ENCODE results near the gene KIF6. TPM values are rescaled to one million over a fixed set of nuclear protein-coding genes. Genes with fewer than 3 reads are reported as not detected.

Gene KIF6
- total and polyA plus RNA-seq, 2 of the 8 experiments (the other 6 are each of a cell fraction or from before 2014, with no cell fraction given), result 0.53 to 0.65 TPM

DNA sequence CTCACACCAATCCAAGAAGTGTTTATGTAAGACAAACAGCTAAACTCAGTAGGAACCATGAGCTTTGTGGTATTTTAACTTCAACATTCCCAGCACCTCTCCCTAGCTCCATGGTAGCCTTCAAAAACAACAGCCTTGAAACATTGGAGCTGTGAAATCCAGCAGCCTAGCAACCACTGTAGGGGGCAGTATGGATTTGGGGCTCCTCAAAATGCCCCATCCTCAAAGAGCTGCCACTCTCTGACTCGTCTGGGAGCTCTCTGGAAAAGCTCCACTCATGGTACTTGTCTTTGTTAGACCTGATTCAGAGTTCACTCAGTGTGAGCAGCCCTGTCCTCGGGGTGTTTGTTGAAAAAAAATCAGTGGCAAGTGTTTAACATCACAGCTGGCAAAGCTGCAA lies 82.9 kb downstream of the KIF6 start:
- no peak for DNase-seq (ENCODE audit: low read depth in 1 of 2, low spot score in 2 of 2)
- H3K4me1 ChIP-seq (replicated peaks in 1 of 4; ENCODE audit: control insufficient read depth in 3 of 4, insufficient read depth in 4 of 4, low read length in 3 of 4), result no peaks in the 10 kb centered on the region
- H3K4me3 ChIP-seq (ENCODE audit: extremely low read depth in 1 of 4, insufficient read depth in 2 of 4, low read depth in 3 of 4, low read length in 4 of 4), result no peak overlapping the region
- H3K9ac ChIP-seq (replicated peaks in 1 of 4; ENCODE audit: extremely low read depth in 1 of 4, low read depth in 3 of 4, low read length in 3 of 4), result no peak overlapping the region
- no peaks in the 10 kb centered on the region for H4K20me1 ChIP-seq (replicated peaks in 1 of 2; ENCODE audit: control insufficient read depth in 1 of 2, insufficient read depth in 2 of 2, low read length in 2 of 2)
- no peak overlapping the region for H2BK5ac ChIP-seq (ENCODE audit: low read depth, low read length)
- 0 out of 2 replicates have a peak overlapping the region, but pooled peaks have one; percentile 21 for H2BK20ac ChIP-seq (ENCODE audit: low read length)
- H2BK12ac ChIP-seq (ENCODE audit: low read depth, low read length), result no peak overlapping the region
- H3K9me3 ChIP-seq (ENCODE audit: insufficient read depth in 2 of 2, low read depth in 1 of 2, low read length in 1 of 2), result no peaks in the 10 kb centered on the region
- no peak overlapping the region for H3K14ac ChIP-seq (ENCODE audit: insufficient read length)
- H3K79me2 ChIP-seq (ENCODE audit: control insufficient read depth in 1 of 2, insufficient read depth in 2 of 2, low read length in 2 of 2), result no peaks in the 10 kb centered on the region
- H2AFZ ChIP-seq (ENCODE audit: low read length), result peak overlapping the region; percentile 68; the same call in 1 of the 2 replicates
- H2AK5ac ChIP-seq (ENCODE audit: low read depth, low read length), result no peak overlapping the region
- no peak overlapping the region for H3K56ac ChIP-seq (replicated peaks; ENCODE audit: insufficient read length, low read depth, low read length)
- H4K91ac ChIP-seq (replicated peaks; ENCODE audit: insufficient read length, low read length), result no peak overlapping the region
- no peak overlapping the region for H3K4me2 ChIP-seq (ENCODE audit: insufficient read depth in 1 of 2, low read depth in 2 of 2, low read length in 2 of 2)
- no peak for FAIRE-seq
- H3K23me2 ChIP-seq (ENCODE audit: low read depth, low read length), result no peaks in the 10 kb centered on the region
- ChIA-PET CTCF (ENCODE audit: partially characterized antibody) (interaction anchor here (0.6 to 1.6 kb wide), 12 partner anchors 9 to 281 kb away, joined by 3 to 6 read pairs (median 3); no protein-coding TSS in a partner anchor), POLR2A (ENCODE audit: partially characterized antibody) (interaction anchor here (1.1 kb wide), 1 partner anchor 8 kb away, joined by 3 read pairs; no protein-coding TSS in a partner anchor)
- H4K5ac ChIP-seq (ENCODE audit: insufficient read length, low read depth, low read length), result no peak overlapping the region
- no peak overlapping the region for H4K8ac ChIP-seq (ENCODE audit: extremely low read depth, insufficient read depth, low read length)
- H3K27me3 ChIP-seq (replicated peaks in 1 of 4; ENCODE audit: control insufficient read depth in 3 of 4, extremely low read depth in 1 of 4, insufficient read depth in 3 of 4, low read length in 3 of 4), result peaks cover 0 to 1% (median 0%) of the 10 kb centered on the region in 4 experiments; a peak in 1 of 7 replicates
- H3K18ac ChIP-seq (ENCODE audit: extremely low read depth, low read length), result no peak overlapping the region
- H3K4ac ChIP-seq (replicated peaks; ENCODE audit: insufficient read length, low read depth, low read length), result no peak overlapping the region
- no peak overlapping the region for H2BK15ac ChIP-seq (ENCODE audit: low read length)
- no peak overlapping the region for H3K23ac ChIP-seq (ENCODE audit: insufficient read length)
- H3K36me3 ChIP-seq (ENCODE audit: control insufficient read depth in 2 of 4, insufficient read depth in 4 of 4, low read length in 3 of 4), result no peaks in the 10 kb centered on the region
- 74% methylated on average over 2 of the region's 2 CpGs; no CpG with 5 or more reads in 1 of the 2 experiments for WGBS, 2 experiments (ENCODE audit: extremely low coverage in 1 of 2, insufficient coverage in 1 of 2, insufficient read length in 1 of 2, insufficient replicate concordance in 2 of 2, low coverage in 1 of 2, low lambda C conversion rate in 2 of 2, missing lambda C conversion rate in 1 of 2)
- H3K27ac ChIP-seq (ENCODE audit: low read depth, low read length), result no peak overlapping the region
- H3K79me1 ChIP-seq (ENCODE audit: low read depth, low read length), result no peaks in the 10 kb centered on the region
- no peak overlapping the region for H2BK120ac ChIP-seq (replicated peaks; ENCODE audit: low read depth, low read length)
- TF ChIP-seq MAFK (IDR thresholded peaks at IDR 0.05; ENCODE audit: low read depth, low read length), result no peak
- TF ChIP-seq, protein P1, sequence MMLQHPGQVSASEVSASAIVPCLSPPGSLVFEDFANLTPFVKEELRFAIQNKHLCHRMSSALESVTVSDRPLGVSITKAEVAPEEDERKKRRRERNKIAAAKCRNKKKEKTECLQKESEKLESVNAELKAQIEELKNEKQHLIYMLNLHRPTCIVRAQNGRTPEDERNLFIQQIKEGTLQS (IDR thresholded peaks at IDR 0.05; ENCODE audit: insufficient read depth, low read depth, low read length), result no peak
- TF ChIP-seq POLR2A (IDR thresholded peaks at IDR 0.05; ENCODE audit: control extremely low read depth in 1 of 2, low read depth in 2 of 2, low read length in 2 of 2), result no peak
- TF ChIP-seq POLR2AphosphoS5 (IDR thresholded peaks at IDR 0.05; ENCODE audit: low read depth, low read length), result no peak
- TF ChIP-seq RAD21 (IDR thresholded peaks at IDR 0.05 in 1 of 2, conservative IDR thresholded peaks at IDR 0.05 in 1 of 2; ENCODE audit: low read depth in 2 of 2, low read length in 2 of 2), result peak; percentile 49 to 61
- no peak for TF ChIP-seq EZH2 (IDR thresholded peaks at IDR 0.05; ENCODE audit: low read depth, low read length, severe bottlenecking)
- no peak for TF ChIP-seq RNF2 (IDR thresholded peaks at IDR 0.05; ENCODE audit: borderline replicate concordance, low read depth, low read length, missing control alignments, poor library complexity, severe bottlenecking)
- no peak for TF ChIP-seq TAF7 (optimal IDR thresholded peaks at IDR 0.05; ENCODE audit: borderline replicate concordance, low read depth, low read length)
- TF ChIP-seq CTCF (IDR thresholded peaks at IDR 0.05; ENCODE audit: control extremely low read depth in 1 of 3, insufficient read depth in 1 of 3, low read depth in 1 of 3, low read length in 3 of 3), result peak; percentile 10 to 56 (median 26); a peak in 3 of 4 replicates

Measured in H1 (cell line).